Right atrium auricular region (tissue), 2 donors: Measurements from ENCODE around the gene GCA. TPM values are rescaled to one million over a fixed set of nuclear protein-coding genes. Genes with fewer than 3 reads are reported as not detected.

Experiments
- DNase-seq: peaks from one replicate; pipeline ENCODE4 v3.0.0-alpha.2; 2019; ENCODE audit warnings: low spot score
- H3K27ac ChIP-seq, 2 donors: fragments of 200-600 bp; sonication (generic); 1 replicate in 1 of 2; 2 replicates in 1 of 2; pipeline ENCODE4 v1.5.1; 2016 to 2019
- H3K27me3 ChIP-seq, 2 donors: fragments of 200-600 bp; sonication (generic); one replicate each; pipeline versions ENCODE4 v1.5.1 to v1.6.0; 2017 to 2019
- H3K36me3 ChIP-seq: fragments of 200-600 bp; sonication (generic); one replicate; pipeline ENCODE4 v1.5.1; 2016
- H3K4me1 ChIP-seq, 2 donors: fragments of 200-600 bp; sonication (generic); one replicate each; pipeline versions ENCODE4 v1.5.1 to v1.6.0; 2017 to 2019
- H3K4me3 ChIP-seq, 2 donors: fragments of 200-600 bp; sonication (generic); 1 replicate in 1 of 2; 2 replicates in 1 of 2; pipeline ENCODE4 v1.5.1; 2017 to 2019; ENCODE audit warnings: mild to moderate bottlenecking in 1 of 2, moderate library complexity in 1 of 2
- H3K9me3 ChIP-seq, 2 donors: fragments of 200-600 bp; sonication (generic); one replicate each; pipeline ENCODE4 v1.5.1; 2019
- CTCF ChIP-seq, 2 donors: fragments of 200-600 bp; sonication (generic); IDR thresholded peaks; one replicate each; pipeline ENCODE4 v1.5.1; 2019; ENCODE audit warnings: antibody characterized with exemption in 2 of 2
- total RNA-seq, 2 donors: library from RNA; depleted of rRNA; stranded (reverse); fragments of >200 nt; gene quantifications; one replicate each; pipeline ENCODE4 v1.1.0, GENCODE V29; 2016

Gene GCA
- total RNA-seq, 2 donors from 2014 or later, result 11.1 to 14.3 TPM

GRCh38 chr2:162301151-162301804 is 42.7 kb upstream of the GCA start:
- no peak overlapping the region for H3K4me3 ChIP-seq
- TF ChIP-seq CTCF (IDR thresholded peaks at IDR 0.05), result peak; percentile 86 to 92
- no peaks in the 10 kb centered on the region for H3K27me3 ChIP-seq
- H3K27ac ChIP-seq, result no peak overlapping the region
- no peak for DNase-seq
- no peaks in the 10 kb centered on the region for H3K36me3 ChIP-seq
- H3K9me3 ChIP-seq, result no peaks in the 10 kb centered on the region
- no peaks in the 10 kb centered on the region for H3K4me1 ChIP-seq

- no peak overlapping the region for H3K4me3 ChIP-seq
- no peak for TF ChIP-seq CTCF (IDR thresholded peaks at IDR 0.05)
- no peaks in the 10 kb centered on the region for H3K36me3 ChIP-seq
- H3K4me1 ChIP-seq, result no peaks in the 10 kb centered on the region
- no peaks in the 10 kb centered on the region for H3K27me3 ChIP-seq
- no peak for DNase-seq
- H3K9me3 ChIP-seq, result no peaks in the 10 kb centered on the region
- H3K27ac ChIP-seq, result no peak overlapping the region
Measured at GRCh38 chr2:162301877-162302276, 42.1 kb upstream of the GCA start.

GRCh38 chr2:162305901-162306300 is 38.0 kb upstream of the GCA start:
- no peak for TF ChIP-seq CTCF (IDR thresholded peaks at IDR 0.05)
- no peak overlapping the region for H3K27ac ChIP-seq

GRCh38 chr2:162308747-162309503 is 35.0 kb upstream of the GCA start:
- DNase-seq, result no peak
- Histone ChIP-seq H3K9me3 (no peaks in the 10 kb centered on the region), H3K27ac (no peak overlapping the region), H3K4me3 (no peak overlapping the region), H3K27me3 (no peaks in the 10 kb centered on the region), H3K36me3 (peaks cover 5% of the 10 kb centered on the region), H3K4me1 (no peaks in the 10 kb centered on the region)
- no peak for TF ChIP-seq CTCF (IDR thresholded peaks at IDR 0.05)

More at GRCh38 chr2:162305901-162306300, 38.0 kb upstream of the GCA start:
- no peaks in the 10 kb centered on the region for H3K9me3 ChIP-seq
- H3K4me1 ChIP-seq, result no peaks in the 10 kb centered on the region
- H3K27me3 ChIP-seq, result no peaks in the 10 kb centered on the region
- no peak for DNase-seq
- peaks cover 5% of the 10 kb centered on the region for H3K36me3 ChIP-seq
- no peak overlapping the region for H3K4me3 ChIP-seq

- Histone ChIP-seq H3K27me3 (no peaks in the 10 kb centered on the region), H3K9me3 (no peaks in the 10 kb centered on the region), H3K4me3 (no peak overlapping the region), H3K4me1 (no peaks in the 10 kb centered on the region), H3K36me3 (peaks cover 5% of the 10 kb centered on the region), H3K27ac (no peak overlapping the region)
- TF ChIP-seq CTCF (IDR thresholded peaks at IDR 0.05), result no peak
- DNase-seq, result no peak
Measured at GRCh38 chr2:162312853-162313252, 31.1 kb upstream of the GCA start.
